Hepatic stellate cell (primary cell): ENCODE results near the gene IGDCC3.
"Not testable (repeated sequence)": the region's sequence is repeated elsewhere in the genome, so short reads cannot be mapped to it uniquely, and the experiment has no call there.

Experiments
- DNase-seq: peaks from one replicate; pipeline ENCODE4 v3.0.0; 2011; ENCODE audit warnings: low spot score

IGDCC3 gene

GRCh38 chr15:65406424-65407000, 28.7 kb upstream of the IGDCC3 start:
- DNase-seq, result no peak

GRCh38 chr15:65405791-65406423, 28.1 kb upstream of the IGDCC3 start:
- no peak for DNase-seq

GRCh38 chr15:65404186-65404872, 26.5 kb upstream of the IGDCC3 start:
- no peak for DNase-seq

- DNase-seq, result no peak
Measured at GRCh38 chr15:65402961-65403360, 25.2 kb upstream of the IGDCC3 start.

- DNase-seq, result no peak
Measured at GRCh38 chr15:65401611-65402240, 23.9 kb upstream of the IGDCC3 start.

GRCh38 chr15:65400760-65401610, 23.2 kb upstream of the IGDCC3 start:
- peak; percentile 88 for DNase-seq

- DNase-seq, result no peak
Measured at GRCh38 chr15:65399997-65400396, 22.2 kb upstream of the IGDCC3 start.

- no peak for DNase-seq
Measured at GRCh38 chr15:65399001-65399706, 21.4 kb upstream of the IGDCC3 start.

GRCh38 chr15:65398486-65398885, 20.7 kb upstream of the IGDCC3 start:
- DNase-seq, result not testable (repeated sequence)

- no peak for DNase-seq
Measured at GRCh38 chr15:65396965-65397317, 19.1 kb upstream of the IGDCC3 start.

- no peak for DNase-seq
Measured at GRCh38 chr15:65396283-65396964, 18.6 kb upstream of the IGDCC3 start.

GRCh38 chr15:65395567-65396202, 17.9 kb upstream of the IGDCC3 start:
- no peak for DNase-seq

GRCh38 chr15:65394936-65395335, 17.1 kb upstream of the IGDCC3 start:
- no peak for DNase-seq

- no peak for DNase-seq
Measured at GRCh38 chr15:65394280-65394789, 16.5 kb upstream of the IGDCC3 start.

GRCh38 chr15:65393557-65393956, 15.8 kb upstream of the IGDCC3 start:
- no peak for DNase-seq

- DNase-seq, result no peak
Measured at GRCh38 chr15:65393091-65393490, 15.3 kb upstream of the IGDCC3 start.

- no peak for DNase-seq
Measured at GRCh38 chr15:65392368-65392767, 14.6 kb upstream of the IGDCC3 start.

GRCh38 chr15:65391732-65392131, 13.9 kb upstream of the IGDCC3 start:
- DNase-seq, result no peak

- DNase-seq, result no peak
Measured at GRCh38 chr15:65390447-65390846, 12.6 kb upstream of the IGDCC3 start.

GRCh38 chr15:65389226-65389625, 11.4 kb upstream of the IGDCC3 start:
- no peak for DNase-seq
